Measurements from ENCODE around the gene SMPD3. TPM values are rescaled to one million over a fixed set of nuclear protein-coding genes. Genes with fewer than 3 reads are reported as not detected.

The SMPD3 gene
- polyA plus RNA-seq, 2 of the 4 experiments (the other 2 are of a cell fraction): 0.04 to 0.13 TPM

DNA sequence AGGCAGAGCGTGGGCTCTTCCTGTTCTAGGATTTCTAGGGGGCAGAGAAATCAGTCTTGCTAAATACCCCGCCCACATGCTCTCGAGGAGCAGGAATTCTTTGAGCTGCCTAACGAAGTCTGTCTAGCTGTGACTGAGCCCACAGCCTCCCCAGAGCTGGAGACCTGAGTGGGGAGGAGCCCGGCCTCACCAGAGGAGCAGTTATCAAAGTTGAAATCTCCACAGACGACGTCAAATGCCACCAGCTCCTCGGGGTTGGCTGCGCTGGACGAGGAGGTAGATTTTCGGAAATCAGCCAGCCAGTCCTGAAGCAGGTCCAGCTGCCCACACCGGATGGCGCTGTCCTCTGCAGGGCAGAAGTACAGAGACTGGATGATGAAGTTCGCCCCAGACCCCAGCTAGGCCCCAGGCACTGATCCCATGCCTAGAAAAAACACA lies 83.7 kb downstream of the SMPD3 start (continued):
- no peak for TF ChIP-seq CHD4 (IDR thresholded peaks at IDR 0.05; ENCODE audit: borderline replicate concordance)

DNA sequence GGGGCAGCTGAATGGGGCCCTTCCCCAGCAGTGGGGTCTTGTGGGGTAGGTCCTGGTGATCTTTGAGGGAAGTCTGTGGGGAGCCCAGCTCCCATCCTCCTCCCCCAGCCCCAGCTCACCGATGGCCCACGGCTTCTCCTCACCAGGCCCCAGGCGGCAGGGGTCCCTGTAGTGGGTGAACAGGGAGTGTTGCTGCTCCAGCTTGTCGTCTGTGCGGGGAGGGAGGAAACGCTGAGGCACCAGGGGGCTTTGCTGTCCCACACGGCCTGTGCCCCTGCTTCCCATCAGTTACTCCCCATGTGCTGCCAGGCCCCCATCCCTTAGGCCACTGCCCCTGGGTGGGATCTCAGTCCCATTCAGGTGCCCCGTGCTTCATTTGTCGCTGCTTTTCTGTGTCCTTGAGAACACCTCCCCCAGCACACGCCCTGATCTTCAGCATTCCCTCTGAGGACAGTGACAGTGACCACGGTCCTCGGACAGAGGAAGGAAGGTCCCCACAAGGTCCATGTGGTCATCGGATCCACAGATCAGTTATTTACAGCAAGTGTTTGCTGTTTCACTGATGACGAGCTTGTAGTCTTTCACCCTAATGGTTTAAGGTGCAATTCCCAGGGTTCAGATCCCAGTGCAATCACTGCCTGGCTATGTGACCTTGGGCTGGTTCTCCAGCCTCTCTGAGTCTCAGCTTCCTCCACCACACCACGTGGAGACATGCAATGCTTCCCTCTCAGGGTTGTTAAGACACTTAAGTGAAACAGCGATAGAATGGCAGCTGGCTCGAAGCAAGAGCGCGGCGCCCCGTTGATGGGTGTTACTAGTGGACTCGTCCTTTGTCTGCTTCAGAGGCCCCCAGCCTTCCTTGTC lies 84.4 kb downstream of the SMPD3 start:
- ChIA-PET CTCF (interaction anchor here (1.0 to 2.0 kb wide), 4 partner anchors 9 to 157 kb away, joined by 4 to 8 read pairs (median 6); partner anchors contain the start of genes PRMT7 and SLC7A6OS), POLR2A (no interaction called here)
- Histone ChIP-seq H3K4me2 (no peak overlapping the region), H3K27ac (no peak overlapping the region), H3K4me1 (no peaks in the 10 kb centered on the region), H3K4me3 (no peak overlapping the region), H3K9me3 (no peaks in the 10 kb centered on the region)
- ATAC-seq (no peak), DNase-seq (ENCODE audit: low read depth in 1 of 2, low spot score in 1 of 2) (no peak), FAIRE-seq (no peak)
- WGBS (ENCODE audit: missing lambda C conversion rate): 82% methylated on average over 22 of the region's 22 CpGs
- TF ChIP-seq ESRRA (IDR thresholded peaks at IDR 0.05; ENCODE audit: borderline replicate concordance, low read length) (no peak), HOXA7 (CRISPR knock-in tag; IDR thresholded peaks at IDR 0.05) (no peak), POLR2A (IDR thresholded peaks at IDR 0.05; ENCODE audit: low read length) (no peak), FOXS1 (CRISPR knock-in tag; IDR thresholded peaks at IDR 0.05) (no peak), BHLHE40 (IDR thresholded peaks at IDR 0.05; ENCODE audit: low read depth, low read length) (no peak), JUNB (IDR thresholded peaks at IDR 0.05) (no peak), CBX2 (IDR thresholded peaks at IDR 0.05; ENCODE audit: borderline replicate concordance, low read depth) (no peak)
- TF ChIP-seq, protein P1, sequence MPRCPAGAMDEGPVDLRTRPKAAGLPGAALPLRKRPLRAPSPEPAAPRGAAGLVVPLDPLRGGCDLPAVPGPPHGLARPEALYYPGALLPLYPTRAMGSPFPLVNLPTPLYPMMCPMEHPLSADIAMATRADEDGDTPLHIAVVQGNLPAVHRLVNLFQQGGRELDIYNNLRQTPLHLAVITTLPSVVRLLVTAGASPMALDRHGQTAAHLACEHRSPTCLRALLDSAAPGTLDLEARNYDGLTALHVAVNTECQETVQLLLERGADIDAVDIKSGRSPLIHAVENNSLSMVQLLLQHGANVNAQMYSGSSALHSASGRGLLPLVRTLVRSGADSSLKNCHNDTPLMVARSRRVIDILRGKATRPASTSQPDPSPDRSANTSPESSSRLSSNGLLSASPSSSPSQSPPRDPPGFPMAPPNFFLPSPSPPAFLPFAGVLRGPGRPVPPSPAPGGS (IDR thresholded peaks at IDR 0.05): no peak
- TF ChIP-seq, protein P2, sequence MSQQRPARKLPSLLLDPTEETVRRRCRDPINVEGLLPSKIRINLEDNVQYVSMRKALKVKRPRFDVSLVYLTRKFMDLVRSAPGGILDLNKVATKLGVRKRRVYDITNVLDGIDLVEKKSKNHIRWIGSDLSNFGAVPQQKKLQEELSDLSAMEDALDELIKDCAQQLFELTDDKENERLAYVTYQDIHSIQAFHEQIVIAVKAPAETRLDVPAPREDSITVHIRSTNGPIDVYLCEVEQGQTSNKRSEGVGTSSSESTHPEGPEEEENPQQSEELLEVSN (IDR thresholded peaks at IDR 0.05; ENCODE audit: borderline replicate concordance, low read depth): no peak
- TF ChIP-seq, protein P3, sequence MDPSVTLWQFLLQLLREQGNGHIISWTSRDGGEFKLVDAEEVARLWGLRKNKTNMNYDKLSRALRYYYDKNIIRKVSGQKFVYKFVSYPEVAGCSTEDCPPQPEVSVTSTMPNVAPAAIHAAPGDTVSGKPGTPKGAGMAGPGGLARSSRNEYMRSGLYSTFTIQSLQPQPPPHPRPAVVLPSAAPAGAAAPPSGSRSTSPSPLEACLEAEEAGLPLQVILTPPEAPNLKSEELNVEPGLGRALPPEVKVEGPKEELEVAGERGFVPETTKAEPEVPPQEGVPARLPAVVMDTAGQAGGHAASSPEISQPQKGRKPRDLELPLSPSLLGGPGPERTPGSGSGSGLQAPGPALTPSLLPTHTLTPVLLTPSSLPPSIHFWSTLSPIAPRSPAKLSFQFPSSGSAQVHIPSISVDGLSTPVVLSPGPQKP (IDR thresholded peaks at IDR 0.05; ENCODE audit: low read depth, low read length): no peak
- TF ChIP-seq, protein P4, sequence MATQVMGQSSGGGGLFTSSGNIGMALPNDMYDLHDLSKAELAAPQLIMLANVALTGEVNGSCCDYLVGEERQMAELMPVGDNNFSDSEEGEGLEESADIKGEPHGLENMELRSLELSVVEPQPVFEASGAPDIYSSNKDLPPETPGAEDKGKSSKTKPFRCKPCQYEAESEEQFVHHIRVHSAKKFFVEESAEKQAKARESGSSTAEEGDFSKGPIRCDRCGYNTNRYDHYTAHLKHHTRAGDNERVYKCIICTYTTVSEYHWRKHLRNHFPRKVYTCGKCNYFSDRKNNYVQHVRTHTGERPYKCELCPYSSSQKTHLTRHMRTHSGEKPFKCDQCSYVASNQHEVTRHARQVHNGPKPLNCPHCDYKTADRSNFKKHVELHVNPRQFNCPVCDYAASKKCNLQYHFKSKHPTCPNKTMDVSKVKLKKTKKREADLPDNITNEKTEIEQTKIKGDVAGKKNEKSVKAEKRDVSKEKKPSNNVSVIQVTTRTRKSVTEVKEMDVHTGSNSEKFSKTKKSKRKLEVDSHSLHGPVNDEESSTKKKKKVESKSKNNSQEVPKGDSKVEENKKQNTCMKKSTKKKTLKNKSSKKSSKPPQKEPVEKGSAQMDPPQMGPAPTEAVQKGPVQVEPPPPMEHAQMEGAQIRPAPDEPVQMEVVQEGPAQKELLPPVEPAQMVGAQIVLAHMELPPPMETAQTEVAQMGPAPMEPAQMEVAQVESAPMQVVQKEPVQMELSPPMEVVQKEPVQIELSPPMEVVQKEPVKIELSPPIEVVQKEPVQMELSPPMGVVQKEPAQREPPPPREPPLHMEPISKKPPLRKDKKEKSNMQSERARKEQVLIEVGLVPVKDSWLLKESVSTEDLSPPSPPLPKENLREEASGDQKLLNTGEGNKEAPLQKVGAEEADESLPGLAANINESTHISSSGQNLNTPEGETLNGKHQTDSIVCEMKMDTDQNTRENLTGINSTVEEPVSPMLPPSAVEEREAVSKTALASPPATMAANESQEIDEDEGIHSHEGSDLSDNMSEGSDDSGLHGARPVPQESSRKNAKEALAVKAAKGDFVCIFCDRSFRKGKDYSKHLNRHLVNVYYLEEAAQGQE (IDR thresholded peaks at IDR 0.05): no peak
- TF ChIP-seq, protein P5, sequence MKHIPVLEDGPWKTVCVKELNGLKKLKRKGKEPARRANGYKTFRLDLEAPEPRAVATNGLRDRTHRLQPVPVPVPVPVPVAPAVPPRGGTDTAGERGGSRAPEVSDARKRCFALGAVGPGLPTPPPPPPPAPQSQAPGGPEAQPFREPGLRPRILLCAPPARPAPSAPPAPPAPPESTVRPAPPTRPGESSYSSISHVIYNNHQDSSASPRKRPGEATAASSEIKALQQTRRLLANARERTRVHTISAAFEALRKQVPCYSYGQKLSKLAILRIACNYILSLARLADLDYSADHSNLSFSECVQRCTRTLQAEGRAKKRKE (CRISPR knock-in tag; IDR thresholded peaks at IDR 0.05; ENCODE audit: low read depth): no peak

DNA sequence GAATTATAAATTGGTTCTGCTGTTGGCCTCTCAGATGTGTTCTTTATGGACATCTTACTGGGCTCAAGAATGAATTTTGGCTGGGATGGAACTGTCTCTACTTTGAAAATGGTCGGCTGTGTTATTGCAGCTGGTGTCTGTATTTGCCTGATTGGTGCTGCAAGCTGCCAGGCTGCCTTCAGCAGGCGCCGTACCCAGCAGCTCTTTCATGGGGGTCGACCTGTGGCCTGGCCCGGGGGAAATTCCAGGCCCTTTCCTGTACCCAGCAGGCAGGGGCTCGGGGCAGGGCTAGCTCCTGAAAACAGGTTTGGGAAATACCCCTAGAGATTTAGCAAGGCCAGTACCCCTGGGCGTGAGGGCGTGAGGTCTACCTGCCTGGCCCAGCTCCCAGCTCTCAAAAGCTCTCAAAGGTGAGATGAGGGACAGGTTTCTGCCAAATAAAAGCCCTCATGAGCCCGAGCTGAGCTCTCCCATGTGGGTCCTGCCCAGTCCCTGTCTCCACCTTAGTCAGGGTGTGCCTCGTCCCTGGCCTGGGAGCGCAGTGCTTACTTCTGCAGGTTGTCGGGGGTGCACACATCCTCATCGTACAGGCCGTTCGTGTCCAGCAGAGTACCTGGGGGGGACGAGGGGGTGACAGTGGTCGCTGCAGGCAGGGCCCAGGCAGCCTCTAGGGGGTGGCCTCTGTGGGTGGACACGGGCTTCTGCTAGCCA lies 85.2 kb downstream of the SMPD3 start:
- WGBS (ENCODE audit: missing lambda C conversion rate): 70% methylated on average over 10 of the region's 18 CpGs
- H3K9me3 ChIP-seq: no peaks in the 10 kb centered on the region
- ATAC-seq (no peak), DNase-seq (ENCODE audit: low read depth in 1 of 2, low spot score in 1 of 2) (no peak), FAIRE-seq (no peak)
- ChIA-PET CTCF (interaction anchor here (2.0 kb wide), 1 partner anchor 102 kb away, joined by 8 read pairs; no protein-coding TSS in a partner anchor), POLR2A (no interaction called here)
- H3K4me2 ChIP-seq: no peak overlapping the region
- H3K4me3 ChIP-seq: no peak overlapping the region
- H3K27ac ChIP-seq: no peak overlapping the region
- no peaks in the 10 kb centered on the region for H3K4me1 ChIP-seq
- TF ChIP-seq ZNF302 (CRISPR knock-in tag; IDR thresholded peaks at IDR 0.05) (no peak), RFX5 (IDR thresholded peaks at IDR 0.05) (no peak), HOXB13 (CRISPR knock-in tag; IDR thresholded peaks at IDR 0.05; ENCODE audit: low read depth) (no peak), NPAS2 (CRISPR knock-in tag; IDR thresholded peaks at IDR 0.05; ENCODE audit: borderline replicate concordance) (no peak), ESRRA (IDR thresholded peaks at IDR 0.05; ENCODE audit: borderline replicate concordance, low read length) (no peak)
